HG03064 (cell line): Measurements from ENCODE around the gene C11orf24.
"Not testable (repeated sequence)": the region's sequence is repeated elsewhere in the genome, so short reads cannot be mapped to it uniquely, and the experiment has no call there.

ENCODE experiments used
- ATAC-seq: cut with Tn5 transposase; IDR thresholded peaks from one replicate; pipeline ENCODE4 v1.9.1; 2021; ENCODE audit warnings: low read depth; ENCODE audit not compliant: unreplicated experiment

Gene C11orf24

DNA sequence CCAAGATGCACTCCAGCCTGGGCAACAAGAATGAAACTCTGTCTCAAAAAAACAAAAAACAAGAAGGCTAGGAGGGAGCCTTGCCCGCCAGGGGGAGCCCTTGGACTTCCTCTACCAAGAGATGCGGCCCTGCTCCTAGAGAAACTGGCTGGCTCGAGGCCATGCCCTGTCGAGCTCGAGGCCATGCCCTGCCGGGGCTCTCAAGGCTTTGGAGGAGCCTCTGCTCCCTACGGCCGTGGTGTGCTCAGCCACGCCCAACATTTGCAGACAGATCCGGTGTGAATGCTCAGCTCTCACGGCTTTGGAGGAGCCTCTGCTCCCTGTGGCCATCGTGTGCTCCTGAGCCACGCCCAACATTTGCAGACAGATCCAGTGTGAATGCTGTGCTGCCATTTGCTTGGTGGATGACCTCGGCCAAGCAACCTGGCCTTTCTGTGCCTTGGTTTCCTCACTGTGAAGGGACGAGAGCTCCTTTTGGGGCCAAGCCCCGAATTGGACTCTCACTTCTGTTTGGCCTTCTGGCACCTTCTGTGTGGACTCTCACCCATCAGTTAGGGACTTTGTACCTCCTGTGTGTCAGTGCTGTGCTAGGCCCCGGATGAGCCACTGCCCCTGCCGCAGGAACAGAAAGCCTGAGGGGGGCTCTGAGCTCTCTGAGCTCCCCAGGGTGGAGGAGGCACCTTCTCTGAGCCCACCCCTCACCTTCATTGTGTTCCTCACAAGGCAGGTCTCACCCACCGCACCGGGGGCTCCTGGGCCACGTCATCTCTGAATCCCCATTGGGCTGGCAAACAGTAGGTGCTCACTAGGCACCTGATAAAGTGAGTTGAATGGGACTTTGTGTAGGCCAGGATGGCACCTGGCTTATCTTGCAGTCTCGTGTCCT, 14.1 kb downstream of the C11orf24 start:
- no peak for ATAC-seq

DNA sequence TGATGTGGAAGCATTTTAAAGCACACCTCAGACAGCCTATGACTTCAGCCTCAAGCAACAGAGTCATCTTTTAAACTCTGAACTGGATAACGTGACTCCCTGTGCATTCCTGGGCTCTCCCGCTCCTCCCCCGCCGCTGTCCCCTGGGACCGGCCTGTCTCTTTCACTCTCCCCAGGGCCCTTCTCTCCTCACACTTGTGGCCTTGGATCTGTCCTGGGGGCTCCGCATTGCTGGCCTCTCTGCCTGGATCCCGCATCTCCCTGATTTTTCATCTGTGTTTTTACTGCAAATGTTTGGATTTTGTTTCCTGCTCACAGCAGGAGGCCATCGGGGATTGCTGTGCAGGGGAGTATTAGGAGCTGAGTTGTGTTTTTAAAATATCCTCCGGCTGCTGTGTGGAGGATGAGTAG, 15.4 kb downstream of the C11orf24 start:
- ATAC-seq = no peak

DNA sequence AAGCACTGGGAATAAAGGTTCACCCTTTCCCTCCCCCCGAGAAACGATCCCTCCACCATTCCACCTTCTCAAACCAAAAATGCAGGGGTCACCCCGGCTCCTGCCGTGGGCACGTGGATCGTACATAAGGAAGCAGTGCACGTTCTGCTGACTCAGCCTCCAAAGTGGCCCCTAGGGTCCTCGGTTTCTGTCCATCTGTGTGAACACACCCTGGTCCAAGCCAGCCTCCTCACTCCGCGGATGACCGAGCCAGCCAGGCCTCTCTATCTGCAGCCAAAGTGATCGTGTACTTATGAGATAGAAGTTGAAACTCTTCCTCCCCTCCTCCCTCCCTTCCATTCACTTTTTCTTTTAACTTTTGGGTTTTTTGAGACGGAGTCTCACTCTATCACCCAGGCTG, 16.2 kb downstream of the C11orf24 start:
- ATAC-seq = no peak

DNA sequence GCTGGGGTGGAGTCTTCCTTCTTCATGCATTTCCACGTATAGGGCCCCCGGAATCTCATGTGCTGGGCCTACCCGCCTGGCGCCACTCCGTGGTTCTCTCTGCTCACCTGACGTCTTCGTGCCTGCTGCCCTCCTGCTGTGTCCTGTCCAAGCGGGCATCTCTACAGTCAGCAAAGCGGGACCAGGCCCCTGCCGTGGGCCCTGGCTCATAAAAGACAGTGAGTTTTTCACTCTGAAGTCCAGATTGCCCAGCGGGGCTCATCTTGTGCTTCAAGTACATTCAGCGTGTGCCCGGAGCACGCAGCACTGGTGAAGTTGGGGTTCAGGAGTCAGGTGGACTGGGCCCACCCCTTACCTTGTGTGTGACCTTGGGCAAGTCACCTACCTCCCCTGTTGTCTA, 17.4 kb downstream of the C11orf24 start:
- ATAC-seq = no peak

DNA sequence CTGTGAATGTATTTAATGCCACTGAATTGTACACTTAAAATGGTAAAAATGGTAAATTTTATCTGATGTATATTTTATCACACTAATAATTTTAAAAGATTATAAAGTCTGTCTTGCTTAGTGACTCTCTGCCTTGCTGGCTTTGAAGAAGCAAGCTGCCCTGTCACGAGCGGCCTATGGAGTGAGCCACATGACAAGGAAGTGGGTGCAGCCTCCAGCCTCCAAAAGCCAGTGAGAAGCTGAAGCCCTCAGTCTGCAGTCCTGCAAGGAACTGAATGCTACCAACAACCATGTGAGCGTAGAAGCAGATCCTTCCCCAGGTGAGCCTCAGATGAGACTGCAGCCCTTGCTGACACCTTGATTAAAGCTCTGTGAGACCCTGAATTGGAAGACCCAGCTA, 20.0 kb downstream of the C11orf24 start:
- no peak for ATAC-seq

DNA sequence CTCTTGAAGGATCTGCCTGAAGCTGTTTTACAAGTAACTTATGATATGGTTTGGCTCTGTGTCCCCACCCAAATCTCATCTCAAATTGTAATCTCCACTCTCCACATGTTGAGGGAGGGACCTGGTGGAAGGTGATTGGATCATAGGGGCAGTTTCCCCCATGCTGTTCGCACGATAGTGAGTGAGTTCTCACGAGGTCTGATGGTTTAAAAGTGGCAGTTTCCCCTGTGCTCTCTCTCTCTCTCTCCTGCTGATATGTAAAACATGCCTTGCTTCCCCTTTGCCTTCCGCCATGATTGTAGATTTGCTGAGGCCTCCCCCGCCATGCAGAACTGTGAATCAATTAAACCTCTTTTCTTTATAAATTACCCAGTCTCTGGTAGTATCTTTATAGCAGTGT, 26.9 kb downstream of the C11orf24 start:
- ATAC-seq = not testable (repeated sequence)

DNA sequence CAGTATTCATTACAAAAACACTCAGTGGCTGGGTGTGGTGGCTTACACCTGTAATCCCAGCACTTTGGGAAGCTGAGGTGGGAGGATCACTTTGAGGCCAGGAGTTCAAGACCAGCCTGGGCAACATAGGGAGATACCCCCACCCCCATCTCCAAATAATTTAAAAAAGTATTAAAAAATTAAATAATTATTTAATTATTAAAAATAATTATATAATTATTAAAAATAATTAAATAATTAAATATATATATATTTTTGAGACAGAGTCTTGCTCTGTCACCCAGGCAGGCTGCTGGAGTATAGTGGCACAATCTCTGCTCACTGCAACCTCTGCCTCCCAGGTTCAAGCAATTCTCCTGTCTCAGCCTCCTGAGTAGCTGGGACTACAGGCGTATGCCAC, 27.9 kb downstream of the C11orf24 start:
- ATAC-seq = not testable (repeated sequence)

DNA sequence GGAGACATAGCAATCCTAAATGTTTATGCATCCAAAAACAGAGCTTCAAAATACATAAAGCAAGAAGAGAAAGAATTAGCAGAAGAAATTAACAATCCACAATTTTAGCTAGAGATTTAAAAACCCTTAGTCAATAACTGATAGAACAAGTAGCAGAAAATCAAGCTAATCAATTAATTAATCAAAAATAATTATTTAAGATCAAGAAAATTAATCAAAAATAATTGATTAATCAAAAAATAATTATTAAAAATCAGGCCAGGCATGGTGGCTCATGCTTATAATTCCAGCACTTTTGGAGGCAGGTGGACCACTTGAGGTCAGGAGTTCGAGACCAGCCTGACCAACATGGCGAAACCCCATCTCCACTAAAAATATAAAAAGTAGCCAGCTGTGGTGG, 29.2 kb downstream of the C11orf24 start:
- no peak for ATAC-seq

DNA sequence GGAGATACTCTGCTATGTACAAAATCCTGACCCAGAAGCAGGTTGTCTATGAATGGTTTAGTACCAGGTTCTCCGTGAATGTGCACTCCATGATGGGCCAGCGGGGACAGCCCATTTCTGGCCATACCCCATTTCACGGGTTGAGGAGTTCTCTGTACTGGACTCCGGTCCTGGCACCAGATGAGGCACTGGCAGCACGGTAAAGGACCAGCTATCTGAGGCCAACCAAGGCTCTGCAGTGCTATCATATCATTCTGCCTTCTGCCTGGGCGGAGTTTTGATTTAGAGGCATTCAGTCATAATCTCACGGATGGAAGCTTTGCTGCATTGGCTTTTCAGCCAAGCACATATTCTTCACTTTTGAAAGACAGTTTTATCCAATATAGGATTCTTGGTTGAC, 40.2 kb downstream of the C11orf24 start:
- ATAC-seq = no peak

DNA sequence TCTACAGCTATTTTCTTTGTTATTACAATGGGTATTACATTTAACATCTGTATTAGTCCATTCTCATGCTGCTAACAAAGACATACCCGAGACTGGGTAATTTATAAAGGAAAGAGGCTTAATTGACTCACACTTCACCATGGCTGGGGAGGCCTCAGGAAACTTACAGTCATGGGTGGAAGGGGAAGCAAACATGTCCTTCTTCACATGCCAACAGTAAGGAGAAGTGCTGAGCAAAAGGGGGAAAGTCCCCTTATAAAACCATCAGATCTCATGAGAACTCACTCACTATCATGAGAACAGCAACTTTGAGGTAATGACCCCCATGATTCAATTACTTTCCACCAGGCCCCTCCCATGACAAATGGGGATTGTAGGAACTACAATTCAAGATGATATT, 42.2 kb downstream of the C11orf24 start:
- ATAC-seq = no peak

DNA sequence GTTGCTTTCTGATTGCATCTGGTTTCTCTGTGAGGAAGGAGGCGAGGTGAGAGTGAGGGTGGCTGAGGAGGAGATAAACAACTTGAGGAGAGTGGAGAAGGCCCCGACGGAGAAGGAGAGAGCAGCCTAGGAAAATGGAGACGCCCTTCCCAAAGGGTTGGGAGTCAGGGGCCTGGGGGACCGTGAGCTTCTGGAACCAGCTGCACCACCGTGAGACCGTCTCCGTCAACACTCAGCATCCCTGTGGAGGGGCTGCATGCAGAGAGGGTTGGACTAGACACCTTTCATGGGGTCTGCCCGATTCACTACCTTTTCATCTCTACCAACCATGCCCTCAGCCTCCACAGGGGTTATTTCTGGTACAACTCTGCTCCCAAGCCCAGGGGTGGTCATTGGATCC, 45.4 kb downstream of the C11orf24 start:
- ATAC-seq = no peak

DNA sequence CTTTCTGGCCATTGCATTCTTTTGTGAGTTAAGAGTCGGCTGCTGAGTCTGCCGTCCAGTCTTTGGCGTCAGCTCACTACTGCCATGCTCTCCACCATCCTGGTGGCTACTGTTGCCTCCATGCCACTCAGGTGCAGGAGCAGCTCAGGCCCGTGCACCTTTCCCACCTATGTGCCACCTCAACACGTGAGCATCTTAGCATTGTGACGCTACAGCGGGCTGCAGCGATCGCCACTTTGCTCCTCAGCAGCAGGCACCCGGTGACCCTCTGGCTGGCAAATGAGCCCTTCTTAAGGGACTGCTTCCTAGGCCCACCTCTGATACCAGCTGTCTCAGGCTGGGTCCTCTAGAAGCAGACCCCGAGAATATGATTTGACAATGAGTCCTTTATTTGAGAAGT, 47.2 kb downstream of the C11orf24 start:
- ATAC-seq = no peak

DNA sequence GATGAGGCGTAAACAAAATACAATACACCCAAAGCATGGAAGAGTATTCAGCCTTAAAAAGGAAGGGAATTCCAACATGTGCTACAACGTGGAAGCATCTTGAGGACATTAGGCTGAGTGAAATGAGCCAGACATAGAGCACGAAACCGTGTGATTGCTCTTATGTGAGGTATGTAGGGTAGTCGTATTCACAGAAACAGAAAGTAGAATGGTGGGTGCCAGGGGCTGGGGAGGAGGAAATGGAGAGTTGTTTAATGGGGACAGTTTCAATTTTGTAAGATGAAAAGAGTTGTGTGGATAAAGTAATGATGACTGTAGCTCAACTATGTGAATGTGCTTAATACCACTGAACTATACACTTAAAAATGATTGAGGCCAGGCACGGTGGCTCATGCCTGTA, 48.5 kb downstream of the C11orf24 start:
- ATAC-seq = no peak

DNA sequence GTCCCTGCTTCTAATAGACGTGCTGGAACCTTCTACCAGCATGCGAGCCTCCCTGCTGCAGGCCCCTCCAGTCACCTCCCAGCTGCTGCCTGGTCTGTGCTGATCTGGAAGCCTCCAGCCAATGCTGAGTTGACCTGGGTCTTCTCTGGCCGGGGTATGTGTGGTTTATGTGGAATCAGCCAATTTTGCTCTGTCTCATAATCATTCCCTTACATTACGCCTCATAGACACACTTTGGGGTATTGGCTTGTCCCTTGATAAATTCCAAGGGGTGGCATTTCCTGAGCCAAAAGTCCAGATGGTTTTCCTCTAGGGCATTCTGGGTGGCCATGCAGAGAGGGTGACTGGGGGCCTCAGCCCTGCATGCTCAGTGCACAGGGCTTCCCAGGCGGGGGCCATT, 50.4 kb downstream of the C11orf24 start:
- ATAC-seq = no peak

DNA sequence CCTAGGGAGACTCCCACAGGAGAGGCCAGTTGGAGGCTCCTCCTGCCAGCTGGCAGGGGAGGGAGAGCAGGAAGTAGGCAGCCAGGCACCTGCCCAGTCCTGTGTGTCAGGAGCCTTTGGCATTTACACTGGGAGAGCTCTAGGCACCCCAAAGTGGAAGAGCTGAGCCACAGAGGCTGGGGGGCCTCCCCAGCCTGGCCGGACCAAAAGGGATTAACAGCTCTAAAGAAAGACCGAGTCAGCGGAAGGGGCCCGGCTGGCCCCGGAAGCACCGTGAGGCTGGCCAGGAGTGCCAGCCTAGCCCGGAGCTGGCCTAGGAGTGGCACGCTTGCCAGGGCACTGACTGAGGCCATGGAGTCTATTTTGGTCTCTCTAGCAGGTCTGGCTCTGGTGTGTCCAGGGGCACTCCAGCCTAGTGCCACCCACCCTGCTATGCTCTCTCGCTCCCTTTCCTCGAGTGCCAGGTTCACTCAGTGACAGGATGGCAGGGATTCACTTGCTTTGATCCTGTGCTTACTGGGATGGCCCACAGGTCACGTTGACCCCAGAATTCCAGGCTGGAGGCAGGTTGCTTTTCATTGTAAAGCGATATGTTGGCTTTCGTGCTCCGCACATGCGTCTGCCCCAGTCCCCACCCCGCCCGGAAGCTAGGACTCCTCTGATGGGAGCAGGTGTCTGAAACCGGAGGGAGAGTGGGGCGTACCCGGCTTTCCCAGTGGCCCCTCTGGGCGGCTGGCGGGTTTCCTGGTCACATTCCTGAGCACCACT, 55.4 kb downstream of the C11orf24 start:
- no peak for ATAC-seq

DNA sequence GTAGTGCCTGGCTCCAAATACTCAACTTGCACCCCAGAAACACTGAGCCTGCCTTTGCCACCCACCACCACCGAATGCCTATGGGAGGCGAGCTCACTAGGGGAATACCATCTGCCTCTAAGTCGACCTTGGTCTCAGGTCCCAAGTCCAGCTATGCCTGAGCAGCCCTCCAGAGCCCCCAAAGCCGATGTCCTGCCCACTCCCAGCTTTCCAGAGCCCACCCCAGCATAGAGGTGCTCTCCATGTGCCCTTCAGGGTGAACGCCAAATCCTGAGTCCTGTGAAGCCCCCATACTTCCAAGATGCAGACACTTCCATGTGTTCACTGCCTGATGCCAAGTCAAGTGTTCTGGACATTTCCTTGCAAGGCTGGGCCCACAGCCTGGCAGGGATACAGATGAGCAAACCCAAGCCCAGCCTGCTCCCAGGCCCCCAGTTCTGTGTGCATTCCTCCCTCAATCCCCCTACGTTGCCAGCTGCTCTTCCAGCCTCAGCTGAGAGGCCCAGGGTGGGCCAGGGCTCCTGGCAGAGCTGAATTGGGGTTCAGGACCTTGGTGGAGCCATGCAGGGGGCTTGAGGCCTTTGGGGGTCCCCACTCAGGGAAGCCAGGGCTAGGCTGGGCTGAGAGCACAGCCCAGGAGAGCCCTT, 56.1 kb downstream of the C11orf24 start:
- ATAC-seq = no peak

DNA sequence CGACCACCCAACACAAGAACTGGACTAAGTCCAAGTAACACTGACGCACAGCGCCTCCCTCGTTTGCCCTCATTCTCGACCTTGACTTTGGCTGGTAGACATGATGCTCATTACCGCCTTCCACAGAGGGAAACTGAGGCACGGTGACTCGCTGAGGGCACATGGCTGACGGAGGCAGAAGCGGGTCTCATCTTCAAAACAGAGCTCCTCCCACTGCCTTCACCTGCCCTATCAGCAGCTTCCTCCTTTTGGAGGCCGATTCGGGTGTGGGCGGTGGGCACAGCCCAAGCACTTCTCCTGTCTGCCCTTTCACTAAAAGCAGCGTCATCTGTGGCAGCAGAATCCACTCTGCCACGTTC, 56.7 kb downstream of the C11orf24 start:
- ATAC-seq = no peak

DNA sequence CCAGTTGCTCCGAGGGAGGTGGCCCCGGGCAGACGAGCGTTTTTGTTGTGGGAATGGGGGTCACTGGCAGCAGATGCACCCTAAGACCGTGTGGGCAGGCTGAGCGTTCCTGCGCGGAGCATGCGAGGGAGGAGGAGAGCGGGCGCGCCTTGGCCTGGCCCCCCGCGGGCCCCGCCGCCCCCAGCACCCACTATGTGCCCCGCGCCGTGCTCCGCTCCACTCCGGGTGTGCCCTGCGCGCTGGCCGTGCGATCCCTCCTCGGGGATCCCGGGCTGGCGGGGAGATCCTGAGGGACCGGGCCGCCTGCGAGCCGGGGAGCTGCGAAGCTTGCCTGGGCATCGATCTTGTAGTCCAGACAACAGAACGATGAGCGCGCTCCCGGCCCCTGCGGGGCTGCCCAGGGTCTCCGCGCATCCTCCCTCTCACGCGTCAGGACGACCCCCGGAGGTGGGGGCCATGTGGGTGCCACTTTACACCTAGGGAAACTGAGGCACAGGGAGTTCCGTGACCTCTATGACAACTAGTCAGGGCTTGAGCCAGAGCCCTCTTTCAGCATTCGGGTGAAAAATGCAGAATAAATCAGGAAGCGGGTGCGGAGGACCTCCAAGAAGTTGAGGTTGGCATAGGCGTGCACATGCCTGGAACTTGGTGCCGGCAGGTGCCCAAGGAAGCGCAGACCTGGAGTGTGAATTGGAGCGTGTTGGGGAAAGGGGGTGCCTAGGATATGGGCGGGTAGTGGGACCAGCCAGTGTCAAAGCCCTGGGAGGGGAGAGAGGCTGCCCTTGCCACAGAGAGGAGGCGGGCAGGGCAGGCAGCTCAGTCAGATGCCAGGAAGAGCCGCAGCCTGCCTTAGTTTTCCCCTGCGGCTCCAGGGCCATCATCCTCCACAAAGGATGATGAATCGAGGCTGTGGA, 57.3 kb downstream of the C11orf24 start:
- no peak for ATAC-seq

DNA sequence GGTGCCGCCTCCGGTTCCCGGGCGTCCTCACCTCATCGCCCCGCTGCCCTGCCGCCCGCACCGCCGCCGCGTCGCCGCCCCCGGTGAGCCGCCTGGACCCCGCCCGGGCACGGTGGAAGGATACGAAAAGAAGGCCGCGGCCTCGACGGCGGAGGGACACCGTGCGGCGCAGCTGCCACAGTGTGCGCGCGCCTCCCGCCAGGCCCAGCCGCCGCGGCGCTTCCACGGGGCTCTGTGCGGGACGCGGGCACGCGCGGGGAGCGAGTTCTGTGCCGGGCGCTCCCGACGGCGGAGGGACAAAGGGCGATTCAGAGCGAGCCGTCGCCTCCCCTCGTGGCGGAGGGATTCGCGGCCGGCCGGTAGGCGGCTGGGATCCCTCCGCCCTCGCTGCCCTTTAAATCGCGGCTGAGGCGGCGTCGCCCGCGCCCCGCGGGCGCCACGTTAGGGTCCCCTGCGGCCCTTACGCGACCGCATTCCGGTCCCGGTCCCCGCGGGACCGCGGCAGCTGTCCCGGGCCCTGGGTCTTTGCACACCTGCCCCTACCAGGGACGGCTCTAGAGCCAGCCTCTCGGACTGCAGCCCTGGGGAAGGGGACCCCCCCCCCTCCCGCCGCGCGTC, 58.1 kb downstream of the C11orf24 start:
- peak; percentile 44 for ATAC-seq

DNA sequence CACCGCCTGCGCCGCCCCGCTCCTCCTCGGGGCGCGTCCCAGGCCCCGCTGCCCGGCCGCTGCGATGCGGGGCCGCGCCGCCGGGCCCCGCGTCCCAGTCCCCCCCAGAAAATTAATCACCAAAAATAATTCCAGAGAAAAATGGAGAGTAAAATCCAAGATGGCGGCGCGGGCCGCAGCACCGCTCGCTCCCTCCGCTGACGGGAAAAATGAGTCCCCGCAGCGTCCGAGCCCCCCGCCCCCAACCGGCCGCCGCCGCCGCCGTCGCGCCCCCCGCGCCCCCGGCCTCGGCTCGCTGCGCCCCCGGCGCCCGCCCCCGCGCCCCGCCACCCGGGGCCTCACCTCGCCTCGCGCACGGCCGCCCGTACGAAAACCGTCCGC, 58.6 kb downstream of the C11orf24 start, which contains the start of gene KMT5B:
Gene KMT5B (minus strand): TSS at position 162 of the 381 bp plus-strand sequence. CDS start 23,220 bp downstream, outside the sequence.
- ATAC-seq = no peak
